Measurements from ENCODE around the gene CDK5. TPM values are rescaled to one million over a fixed set of nuclear protein-coding genes. Genes with fewer than 3 reads are reported as not detected.
"Not testable (repeated sequence)": the region's sequence is repeated elsewhere in the genome, so short reads cannot be mapped to it uniquely, and the experiment has no call there.

Gene CDK5
- total and polyA plus RNA-seq, 9 of the 15 experiments (the other 6 are each of a cell fraction or from before 2014, with no cell fraction given) = 3.2 to 38.0 (median 27.5) TPM

DNA sequence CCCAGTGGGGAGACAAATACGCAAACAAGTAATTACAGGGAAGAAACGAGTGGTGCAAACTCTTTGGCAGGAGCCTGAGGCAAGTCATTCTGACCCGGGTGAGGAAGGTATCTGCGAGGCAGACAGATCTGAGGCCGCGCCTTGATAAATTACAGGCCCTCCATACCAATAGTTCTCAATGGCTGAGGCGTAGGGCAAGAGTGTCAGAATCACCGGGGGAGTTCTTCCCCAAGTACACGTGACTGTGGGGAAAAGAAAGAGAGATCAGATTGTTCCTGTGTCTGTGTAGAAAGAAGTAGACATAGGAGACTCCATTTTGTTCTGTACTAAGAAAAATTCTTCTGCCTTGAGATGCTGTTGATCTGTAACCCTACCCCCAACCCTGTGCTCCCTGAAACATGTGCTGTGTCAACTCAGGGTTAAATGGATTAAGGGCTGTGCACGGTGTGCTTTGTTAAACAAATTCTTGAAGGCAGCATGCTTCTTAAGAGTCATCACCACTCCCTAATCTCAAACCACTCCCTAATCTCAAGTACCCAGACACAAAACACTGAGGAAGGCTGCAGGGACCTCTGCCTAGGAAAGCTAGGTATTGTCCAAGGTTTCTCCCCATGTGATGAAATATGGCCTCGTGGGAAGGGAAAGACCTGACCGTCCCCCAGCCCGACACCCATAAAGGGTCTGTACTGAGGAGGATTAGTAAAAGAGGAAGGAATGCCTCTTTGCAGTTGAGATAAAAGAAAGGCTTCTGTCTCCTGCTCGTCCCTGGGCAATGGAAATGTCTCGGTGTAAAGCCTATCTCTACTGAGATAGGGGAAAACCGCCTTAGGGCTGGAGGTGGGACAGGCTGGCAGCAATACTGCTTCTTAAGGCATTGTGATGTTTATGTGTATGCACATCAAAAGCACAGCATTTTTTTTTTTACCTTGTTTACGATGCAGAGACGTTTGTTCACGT lies 30.6 kb downstream of the CDK5 start (continued):
- TF ChIP-seq, protein P1, sequence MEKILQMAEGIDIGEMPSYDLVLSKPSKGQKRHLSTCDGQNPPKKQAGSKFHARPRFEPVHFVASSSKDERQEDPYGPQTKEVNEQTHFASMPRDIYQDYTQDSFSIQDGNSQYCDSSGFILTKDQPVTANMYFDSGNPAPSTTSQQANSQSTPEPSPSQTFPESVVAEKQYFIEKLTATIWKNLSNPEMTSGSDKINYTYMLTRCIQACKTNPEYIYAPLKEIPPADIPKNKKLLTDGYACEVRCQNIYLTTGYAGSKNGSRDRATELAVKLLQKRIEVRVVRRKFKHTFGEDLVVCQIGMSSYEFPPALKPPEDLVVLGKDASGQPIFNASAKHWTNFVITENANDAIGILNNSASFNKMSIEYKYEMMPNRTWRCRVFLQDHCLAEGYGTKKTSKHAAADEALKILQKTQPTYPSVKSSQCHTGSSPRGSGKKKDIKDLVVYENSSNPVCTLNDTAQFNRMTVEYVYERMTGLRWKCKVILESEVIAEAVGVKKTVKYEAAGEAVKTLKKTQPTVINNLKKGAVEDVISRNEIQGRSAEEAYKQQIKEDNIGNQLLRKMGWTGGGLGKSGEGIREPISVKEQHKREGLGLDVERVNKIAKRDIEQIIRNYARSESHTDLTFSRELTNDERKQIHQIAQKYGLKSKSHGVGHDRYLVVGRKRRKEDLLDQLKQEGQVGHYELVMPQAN (IDR thresholded peaks at IDR 0.05; ENCODE audit: borderline replicate concordance) = peak; percentile 82
- TF ChIP-seq, protein P2, sequence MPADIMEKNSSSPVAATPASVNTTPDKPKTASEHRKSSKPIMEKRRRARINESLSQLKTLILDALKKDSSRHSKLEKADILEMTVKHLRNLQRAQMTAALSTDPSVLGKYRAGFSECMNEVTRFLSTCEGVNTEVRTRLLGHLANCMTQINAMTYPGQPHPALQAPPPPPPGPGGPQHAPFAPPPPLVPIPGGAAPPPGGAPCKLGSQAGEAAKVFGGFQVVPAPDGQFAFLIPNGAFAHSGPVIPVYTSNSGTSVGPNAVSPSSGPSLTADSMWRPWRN (IDR thresholded peaks at IDR 0.05; ENCODE audit: low read depth) = peak; percentile 55
- TF ChIP-seq, protein P3, sequence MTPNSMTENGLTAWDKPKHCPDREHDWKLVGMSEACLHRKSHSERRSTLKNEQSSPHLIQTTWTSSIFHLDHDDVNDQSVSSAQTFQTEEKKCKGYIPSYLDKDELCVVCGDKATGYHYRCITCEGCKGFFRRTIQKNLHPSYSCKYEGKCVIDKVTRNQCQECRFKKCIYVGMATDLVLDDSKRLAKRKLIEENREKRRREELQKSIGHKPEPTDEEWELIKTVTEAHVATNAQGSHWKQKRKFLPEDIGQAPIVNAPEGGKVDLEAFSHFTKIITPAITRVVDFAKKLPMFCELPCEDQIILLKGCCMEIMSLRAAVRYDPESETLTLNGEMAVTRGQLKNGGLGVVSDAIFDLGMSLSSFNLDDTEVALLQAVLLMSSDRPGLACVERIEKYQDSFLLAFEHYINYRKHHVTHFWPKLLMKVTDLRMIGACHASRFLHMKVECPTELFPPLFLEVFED (CRISPR knock-in tag; conservative IDR thresholded peaks at IDR 0.05) = 0 out of 2 replicates have a peak, but pooled peaks have one; percentile 62
- TF ChIP-seq, protein P4, sequence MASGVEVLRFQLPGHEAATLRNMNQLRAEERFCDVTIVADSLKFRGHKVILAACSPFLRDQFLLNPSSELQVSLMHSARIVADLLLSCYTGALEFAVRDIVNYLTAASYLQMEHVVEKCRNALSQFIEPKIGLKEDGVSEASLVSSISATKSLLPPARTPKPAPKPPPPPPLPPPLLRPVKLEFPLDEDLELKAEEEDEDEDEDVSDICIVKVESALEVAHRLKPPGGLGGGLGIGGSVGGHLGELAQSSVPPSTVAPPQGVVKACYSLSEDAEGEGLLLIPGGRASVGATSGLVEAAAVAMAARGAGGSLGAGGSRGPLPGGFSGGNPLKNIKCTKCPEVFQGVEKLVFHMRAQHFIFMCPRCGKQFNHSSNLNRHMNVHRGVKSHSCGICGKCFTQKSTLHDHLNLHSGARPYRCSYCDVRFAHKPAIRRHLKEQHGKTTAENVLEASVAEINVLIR (CRISPR knock-in tag; IDR thresholded peaks at IDR 0.05) = peak; percentile 72
- TF ChIP-seq POLR2AphosphoS5 (IDR thresholded peaks at IDR 0.05; ENCODE audit: control insufficient read depth, insufficient read depth, low read depth, low read length) (0 out of 2 replicates have a peak, but pooled peaks have one; percentile 40), CEBPG (CRISPR knock-in tag; IDR thresholded peaks at IDR 0.05) (peak; percentile 13; the same call in 1 of the 2 replicates), FOSL1 (tag; conservative IDR thresholded peaks at IDR 0.05) (peak; percentile 79), HDAC3 (IDR thresholded peaks at IDR 0.05; ENCODE audit: borderline replicate concordance, partially characterized antibody) (peak; percentile 73), DIDO1 (tag; IDR thresholded peaks at IDR 0.05; ENCODE audit: low read depth) (peak; percentile 88), CC2D1A (IDR thresholded peaks at IDR 0.05) (peak; percentile 13; the same call in 1 of the 2 replicates), ZNF175 (CRISPR knock-in tag; IDR thresholded peaks at IDR 0.05; ENCODE audit: low read depth) (peak; percentile 96), MEIS2 (IDR thresholded peaks at IDR 0.05; ENCODE audit: partially characterized antibody) (peak; percentile 49), EP400 (IDR thresholded peaks at IDR 0.05) (peak; percentile 79), DMBX1 (CRISPR knock-in tag; IDR thresholded peaks at IDR 0.05; ENCODE audit: borderline replicate concordance) (peak; percentile 99), NFIC (IDR thresholded peaks at IDR 0.05) (peak; percentile 65)
- not testable (repeated sequence) for TF ChIP-seq CEBPG (tag; conservative IDR thresholded peaks at IDR 0.05 in 1 of 2, IDR thresholded peaks at IDR 0.05 in 1 of 2)
- TF ChIP-seq, protein P5, sequence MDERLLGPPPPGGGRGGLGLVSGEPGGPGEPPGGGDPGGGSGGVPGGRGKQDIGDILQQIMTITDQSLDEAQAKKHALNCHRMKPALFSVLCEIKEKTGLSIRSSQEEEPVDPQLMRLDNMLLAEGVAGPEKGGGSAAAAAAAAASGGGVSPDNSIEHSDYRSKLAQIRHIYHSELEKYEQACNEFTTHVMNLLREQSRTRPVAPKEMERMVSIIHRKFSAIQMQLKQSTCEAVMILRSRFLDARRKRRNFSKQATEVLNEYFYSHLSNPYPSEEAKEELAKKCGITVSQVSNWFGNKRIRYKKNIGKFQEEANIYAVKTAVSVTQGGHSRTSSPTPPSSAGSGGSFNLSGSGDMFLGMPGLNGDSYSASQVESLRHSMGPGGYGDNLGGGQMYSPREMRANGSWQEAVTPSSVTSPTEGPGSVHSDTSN (CRISPR knock-in tag; IDR thresholded peaks at IDR 0.05; ENCODE audit: low read depth) = not testable (repeated sequence)
- TF ChIP-seq, protein P5 (tag; conservative IDR thresholded peaks at IDR 0.05; ENCODE audit: low read depth) = peak; percentile 77

Measured in K562 (cell line).